ENCODE measurements around the gene MTMR3.

Gene MTMR3

DNA sequence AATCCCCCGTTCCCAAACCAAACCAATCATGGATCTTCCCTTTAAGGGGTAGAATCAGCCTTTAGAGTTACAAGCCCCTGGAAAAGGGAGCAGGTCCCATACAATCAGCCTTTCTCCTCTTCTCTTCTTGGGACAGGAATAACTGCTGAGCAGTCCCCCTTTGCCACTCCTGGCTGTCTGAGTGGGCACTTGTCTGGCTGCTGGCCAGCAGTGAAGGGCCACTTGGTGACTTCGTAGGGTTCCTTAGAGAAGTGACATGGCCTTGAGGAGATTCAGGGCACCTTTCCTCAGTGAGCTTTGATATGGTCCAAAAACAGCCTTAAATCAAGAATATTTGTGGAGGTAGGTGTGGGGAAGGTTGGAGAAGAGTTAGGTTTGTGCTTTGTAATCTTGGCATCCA lies 143.8 kb downstream of the MTMR3 start:
- H3K9ac ChIP-seq (ENCODE audit: low read length), result no peak overlapping the region
- H3K36me3 ChIP-seq (replicated peaks; ENCODE audit: insufficient read depth, low read length), result peaks cover 5% of the 10 kb centered on the region; the same call in 1 of the 2 replicates

DNA sequence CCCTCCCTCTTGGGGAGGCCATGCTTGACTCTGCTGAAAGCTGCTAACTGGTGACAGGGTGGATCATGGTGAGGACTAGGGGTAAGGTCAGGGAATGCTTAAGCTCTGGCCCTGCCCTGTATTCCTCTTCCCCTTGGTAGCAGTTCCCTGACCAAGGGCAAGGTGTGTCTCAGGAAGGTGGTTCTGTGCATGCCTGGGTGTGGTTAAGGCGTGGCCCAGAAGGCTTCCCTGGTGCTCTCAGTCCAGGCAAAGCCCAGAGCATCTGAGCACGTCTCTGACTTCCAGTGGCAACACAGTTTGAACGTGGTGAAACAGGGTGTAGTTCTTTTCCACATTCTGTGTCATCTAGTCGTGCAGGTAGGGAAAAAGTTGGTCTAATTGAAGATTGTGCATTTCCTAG lies 144.2 kb downstream of the MTMR3 start:
- H3K4me2 ChIP-seq (ENCODE audit: low read depth, low read length), result no peak overlapping the region
- no peaks in the 10 kb centered on the region for H3K4me1 ChIP-seq (ENCODE audit: low read length)
- no peaks in the 10 kb centered on the region for H3K79me2 ChIP-seq (ENCODE audit: low read length)
- no peak overlapping the region for H3K27ac ChIP-seq (ENCODE audit: low read length)
- TF ChIP-seq EZH2 (optimal IDR thresholded peaks at IDR 0.05; ENCODE audit: low read depth, low read length), result no peak
- TF ChIP-seq, protein P1, sequence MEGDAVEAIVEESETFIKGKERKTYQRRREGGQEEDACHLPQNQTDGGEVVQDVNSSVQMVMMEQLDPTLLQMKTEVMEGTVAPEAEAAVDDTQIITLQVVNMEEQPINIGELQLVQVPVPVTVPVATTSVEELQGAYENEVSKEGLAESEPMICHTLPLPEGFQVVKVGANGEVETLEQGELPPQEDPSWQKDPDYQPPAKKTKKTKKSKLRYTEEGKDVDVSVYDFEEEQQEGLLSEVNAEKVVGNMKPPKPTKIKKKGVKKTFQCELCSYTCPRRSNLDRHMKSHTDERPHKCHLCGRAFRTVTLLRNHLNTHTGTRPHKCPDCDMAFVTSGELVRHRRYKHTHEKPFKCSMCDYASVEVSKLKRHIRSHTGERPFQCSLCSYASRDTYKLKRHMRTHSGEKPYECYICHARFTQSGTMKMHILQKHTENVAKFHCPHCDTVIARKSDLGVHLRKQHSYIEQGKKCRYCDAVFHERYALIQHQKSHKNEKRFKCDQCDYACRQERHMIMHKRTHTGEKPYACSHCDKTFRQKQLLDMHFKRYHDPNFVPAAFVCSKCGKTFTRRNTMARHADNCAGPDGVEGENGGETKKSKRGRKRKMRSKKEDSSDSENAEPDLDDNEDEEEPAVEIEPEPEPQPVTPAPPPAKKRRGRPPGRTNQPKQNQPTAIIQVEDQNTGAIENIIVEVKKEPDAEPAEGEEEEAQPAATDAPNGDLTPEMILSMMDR (IDR thresholded peaks at IDR 0.05; ENCODE audit: low read length), result no peak
- no peak for TF ChIP-seq EZH2phosphoT487 (IDR thresholded peaks at IDR 0.05; ENCODE audit: low read length)
- H3K4me3 ChIP-seq (ENCODE audit: low read length), result no peak overlapping the region
- no peak overlapping the region for H2AFZ ChIP-seq (ENCODE audit: low read length)
- H3K9me2 ChIP-seq (replicated peaks; ENCODE audit: insufficient read depth, low read length), result no peaks in the 10 kb centered on the region
- no peak for DNase-seq
- no peaks in the 10 kb centered on the region for H3F3A ChIP-seq (ENCODE audit: insufficient read depth, low read length)
- H3K9me3 ChIP-seq (replicated peaks; ENCODE audit: insufficient read depth, low read length), result no peaks in the 10 kb centered on the region
- no peak overlapping the region for H3K9ac ChIP-seq (ENCODE audit: low read length)
- H3K36me3 ChIP-seq (replicated peaks; ENCODE audit: insufficient read depth, low read length), result peaks cover 5% of the 10 kb centered on the region; the same call in 1 of the 2 replicates
- H4K20me1 ChIP-seq (ENCODE audit: insufficient read depth, low read length), result no peaks in the 10 kb centered on the region
- H3K27me3 ChIP-seq (replicated peaks; ENCODE audit: insufficient read depth, low read length), result no peaks in the 10 kb centered on the region

More for the DNA sequence above, 143.8 kb downstream of the MTMR3 start:
- TF ChIP-seq, protein P1 (IDR thresholded peaks at IDR 0.05; ENCODE audit: low read length), result no peak
- TF ChIP-seq EZH2phosphoT487 (IDR thresholded peaks at IDR 0.05; ENCODE audit: low read length) (no peak), EZH2 (optimal IDR thresholded peaks at IDR 0.05; ENCODE audit: low read depth, low read length) (no peak)
- Histone ChIP-seq H3K4me3 (ENCODE audit: low read length) (no peak overlapping the region), H3K79me2 (ENCODE audit: low read length) (no peaks in the 10 kb centered on the region), H3K27me3 (replicated peaks; ENCODE audit: insufficient read depth, low read length) (no peaks in the 10 kb centered on the region), H4K20me1 (ENCODE audit: insufficient read depth, low read length) (no peaks in the 10 kb centered on the region), H3F3A (ENCODE audit: insufficient read depth, low read length) (no peaks in the 10 kb centered on the region), H3K9me2 (replicated peaks; ENCODE audit: insufficient read depth, low read length) (no peaks in the 10 kb centered on the region), H3K4me2 (ENCODE audit: low read depth, low read length) (no peak overlapping the region), H3K27ac (ENCODE audit: low read length) (no peak overlapping the region), H3K4me1 (ENCODE audit: low read length) (no peaks in the 10 kb centered on the region), H2AFZ (ENCODE audit: low read length) (no peak overlapping the region), H3K9me3 (replicated peaks; ENCODE audit: insufficient read depth, low read length) (no peaks in the 10 kb centered on the region)
- DNase-seq, result no peak

DNA sequence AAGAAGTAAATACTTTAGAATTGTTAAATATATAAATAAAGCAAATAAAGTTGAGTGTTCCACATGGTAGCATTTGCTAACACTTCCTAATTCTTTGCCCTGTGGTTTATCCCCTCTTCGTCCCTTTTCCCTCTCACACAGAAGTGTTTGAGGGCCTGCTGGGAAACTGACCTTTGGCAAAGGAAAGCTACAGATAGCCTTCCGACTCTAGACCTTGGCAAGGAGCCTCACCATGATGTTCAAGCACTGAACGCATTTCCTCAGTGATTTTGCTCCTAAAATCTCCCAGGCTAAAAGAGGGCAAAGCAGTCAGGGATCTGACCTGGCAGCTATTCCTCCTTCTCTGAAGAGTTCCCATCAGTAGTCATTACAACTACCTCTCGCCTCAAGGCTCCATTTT lies 144.8 kb downstream of the MTMR3 start:
- H3K4me2 ChIP-seq (ENCODE audit: low read depth, low read length), result no peak overlapping the region

More for the DNA sequence above, 144.8 kb downstream of the MTMR3 start:
- Histone ChIP-seq H3K27me3 (replicated peaks; ENCODE audit: insufficient read depth, low read length) (no peaks in the 10 kb centered on the region), H3K4me1 (ENCODE audit: low read length) (no peaks in the 10 kb centered on the region), H3K9ac (ENCODE audit: low read length) (no peak overlapping the region), H3K4me3 (ENCODE audit: low read length) (no peak overlapping the region), H3K27ac (ENCODE audit: low read length) (no peak overlapping the region), H2AFZ (ENCODE audit: low read length) (no peak overlapping the region), H4K20me1 (ENCODE audit: insufficient read depth, low read length) (no peaks in the 10 kb centered on the region), H3K9me2 (replicated peaks; ENCODE audit: insufficient read depth, low read length) (no peaks in the 10 kb centered on the region), H3K9me3 (replicated peaks; ENCODE audit: insufficient read depth, low read length) (no peaks in the 10 kb centered on the region), H3K79me2 (ENCODE audit: low read length) (no peaks in the 10 kb centered on the region), H3K36me3 (replicated peaks; ENCODE audit: insufficient read depth, low read length) (peaks cover 5% of the 10 kb centered on the region; the same call in 1 of the 2 replicates), H3F3A (ENCODE audit: insufficient read depth, low read length) (no peaks in the 10 kb centered on the region)
- TF ChIP-seq, protein P1 (IDR thresholded peaks at IDR 0.05; ENCODE audit: low read length), result no peak
- TF ChIP-seq EZH2phosphoT487 (IDR thresholded peaks at IDR 0.05; ENCODE audit: low read length) (no peak), EZH2 (optimal IDR thresholded peaks at IDR 0.05; ENCODE audit: low read depth, low read length) (no peak)
- no peak for DNase-seq

Data from MM.1S (cell line).